Loucy (cell line): Measurements from ENCODE around the gene NR1D2.

Source experiments
- H2AFZ ChIP-seq: fragments of 200-600 bp; sonication (generic); 2 replicates; pipeline ENCODE4 v1.6.0; 2016; ENCODE audit warnings: antibody characterized with exemption, mild to moderate bottlenecking, low read length, moderate library complexity
- H3F3A ChIP-seq: fragments of 200-600 bp; 2 replicates; pipeline ENCODE4 v1.6.0; 2016; ENCODE audit warnings: antibody characterized with exemption, low read depth, mild to moderate bottlenecking
- H3K27me3 ChIP-seq: fragments of 200-600 bp; sonication (generic); 2 replicates; pipeline ENCODE4 v1.6.1; 2014; ENCODE audit warnings: low read length, mild to moderate bottlenecking; ENCODE audit not compliant: insufficient read depth, poor library complexity, severe bottlenecking
- H3K36me3 ChIP-seq: fragments of 200-600 bp; sonication (generic); 2 replicates; pipeline ENCODE4 v1.6.1; 2016; ENCODE audit warnings: low read length; ENCODE audit not compliant: insufficient read depth
- H3K4me1 ChIP-seq: fragments of 200-600 bp; sonication (generic); 2 replicates; pipeline ENCODE4 v1.5.1; 2014; ENCODE audit warnings: low read length, mild to moderate bottlenecking; ENCODE audit not compliant: insufficient read depth, poor library complexity, severe bottlenecking
- H3K4me2 ChIP-seq: fragments of 200-600 bp; sonication (generic); 2 replicates; pipeline ENCODE4 v1.6.0; 2014; ENCODE audit warnings: antibody characterized with exemption, low read length, low read depth, mild to moderate bottlenecking; ENCODE audit not compliant: poor library complexity, severe bottlenecking
- H3K4me3 ChIP-seq: fragments of 200-600 bp; sonication (generic); 2 replicates; pipeline ENCODE4 v1.5.1; 2014; ENCODE audit warnings: low read length, mild to moderate bottlenecking, mixed read lengths; ENCODE audit not compliant: poor library complexity, severe bottlenecking
- H3K79me2 ChIP-seq: fragments of 200-600 bp; sonication (generic); 2 replicates; pipeline ENCODE4 v1.6.1; 2014; ENCODE audit warnings: low read length; ENCODE audit not compliant: insufficient read depth
- H3K9ac ChIP-seq: fragments of 200-600 bp; sonication (generic); 2 replicates; pipeline ENCODE4 v1.6.0; 2014; ENCODE audit warnings: mild to moderate bottlenecking, low read depth, low read length, moderate library complexity; ENCODE audit not compliant: poor library complexity, severe bottlenecking
- H3K9me2 ChIP-seq: fragments of 200-600 bp; sonication (generic); replicated peaks from 2 replicates; pipeline ENCODE4 v1.6.1; 2016; ENCODE audit warnings: low read depth, low read length, mixed read lengths
- H3K9me3 ChIP-seq: fragments of 200-600 bp; sonication (generic); 2 replicates; pipeline ENCODE4 v1.6.1; 2014; ENCODE audit warnings: mild to moderate bottlenecking, antibody characterized with exemption, low read length, low read depth; ENCODE audit not compliant: insufficient read depth
- H4K20me1 ChIP-seq: fragments of 200-600 bp; sonication (generic); 2 replicates; pipeline ENCODE4 v1.6.0; 2014; ENCODE audit warnings: antibody characterized with exemption, low read length, mild to moderate bottlenecking; ENCODE audit not compliant: insufficient read depth, poor library complexity, severe bottlenecking
- EZH2phosphoT487 ChIP-seq: fragments of 200-600 bp; IDR thresholded peaks from 2 replicates; pipeline ENCODE4 v1.6.1; 2018; ENCODE audit warnings: antibody characterized with exemption, mild to moderate bottlenecking, moderate library complexity, borderline replicate concordance
- TF ChIP-seq, protein P1 (sequence below): fragments of 200-600 bp; sonication (generic); conservative IDR thresholded peaks from 2 replicates; pipeline ENCODE4 v1.5.1; 2014; ENCODE audit warnings: mild to moderate bottlenecking, antibody characterized with exemption, low read length

The NR1D2 gene

DNA sequence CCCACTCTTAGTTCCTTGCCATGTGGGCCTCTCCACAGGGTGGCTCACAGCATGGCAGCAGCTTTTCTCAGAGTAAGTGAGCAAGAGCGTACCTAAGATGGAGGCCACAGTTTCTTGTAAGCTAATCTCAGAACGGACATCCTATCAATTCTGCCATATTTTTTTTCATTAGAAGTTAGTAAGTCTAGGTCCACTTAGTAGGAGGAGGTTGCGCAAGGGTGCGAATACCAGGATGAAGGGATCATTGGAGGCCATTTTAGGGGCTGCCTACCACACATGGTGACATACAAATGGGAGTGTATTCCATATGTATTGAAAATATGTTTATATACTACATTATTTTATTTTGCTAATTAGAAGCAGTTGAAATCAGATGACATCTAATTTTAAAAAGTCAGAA lies 31.5 kb downstream of the NR1D2 start:
- Histone ChIP-seq H3K9me2 (no peaks in the 10 kb centered on the region), H4K20me1 (no peaks in the 10 kb centered on the region), H3F3A (no peaks in the 10 kb centered on the region), H2AFZ (no peak overlapping the region), H3K27me3 (no peaks in the 10 kb centered on the region), H3K4me3 (no peak overlapping the region), H3K9ac (no peak overlapping the region), H3K9me3 (no peaks in the 10 kb centered on the region), H3K36me3 (peaks cover 14% of the 10 kb centered on the region; the same call in 1 of the 2 replicates), H3K4me2 (no peak overlapping the region), H3K4me1 (no peaks in the 10 kb centered on the region), H3K79me2 (no peaks in the 10 kb centered on the region)
- no peak for TF ChIP-seq EZH2phosphoT487
- TF ChIP-seq, protein P1, sequence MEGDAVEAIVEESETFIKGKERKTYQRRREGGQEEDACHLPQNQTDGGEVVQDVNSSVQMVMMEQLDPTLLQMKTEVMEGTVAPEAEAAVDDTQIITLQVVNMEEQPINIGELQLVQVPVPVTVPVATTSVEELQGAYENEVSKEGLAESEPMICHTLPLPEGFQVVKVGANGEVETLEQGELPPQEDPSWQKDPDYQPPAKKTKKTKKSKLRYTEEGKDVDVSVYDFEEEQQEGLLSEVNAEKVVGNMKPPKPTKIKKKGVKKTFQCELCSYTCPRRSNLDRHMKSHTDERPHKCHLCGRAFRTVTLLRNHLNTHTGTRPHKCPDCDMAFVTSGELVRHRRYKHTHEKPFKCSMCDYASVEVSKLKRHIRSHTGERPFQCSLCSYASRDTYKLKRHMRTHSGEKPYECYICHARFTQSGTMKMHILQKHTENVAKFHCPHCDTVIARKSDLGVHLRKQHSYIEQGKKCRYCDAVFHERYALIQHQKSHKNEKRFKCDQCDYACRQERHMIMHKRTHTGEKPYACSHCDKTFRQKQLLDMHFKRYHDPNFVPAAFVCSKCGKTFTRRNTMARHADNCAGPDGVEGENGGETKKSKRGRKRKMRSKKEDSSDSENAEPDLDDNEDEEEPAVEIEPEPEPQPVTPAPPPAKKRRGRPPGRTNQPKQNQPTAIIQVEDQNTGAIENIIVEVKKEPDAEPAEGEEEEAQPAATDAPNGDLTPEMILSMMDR, result no peak

DNA sequence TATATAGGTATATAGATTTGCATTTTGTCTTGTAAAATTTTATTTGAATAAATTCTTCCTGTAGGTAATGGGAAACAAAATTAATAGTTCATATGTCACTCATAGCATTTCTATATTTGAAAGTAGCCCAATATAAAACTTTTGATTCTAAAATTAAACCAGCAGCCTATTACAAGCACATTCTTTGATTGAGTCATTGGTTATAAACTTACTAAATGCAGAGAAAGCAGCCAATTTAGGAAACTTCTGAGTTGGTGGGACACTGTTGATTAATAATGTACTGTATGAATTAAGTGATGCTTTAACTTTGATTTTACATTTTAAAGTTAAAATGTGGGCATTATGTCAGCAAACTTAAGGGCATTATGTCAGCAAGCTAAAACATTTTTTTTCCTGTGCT lies 34.5 kb downstream of the NR1D2 start:
- no peak overlapping the region for H3K4me2 ChIP-seq
- H3K4me1 ChIP-seq, result no peaks in the 10 kb centered on the region
- H3K27me3 ChIP-seq, result no peaks in the 10 kb centered on the region
- H2AFZ ChIP-seq, result no peak overlapping the region
- H3K9me2 ChIP-seq, result no peaks in the 10 kb centered on the region
- H3K4me3 ChIP-seq, result no peak overlapping the region
- no peaks in the 10 kb centered on the region for H3F3A ChIP-seq
- peaks cover 14% of the 10 kb centered on the region; the same call in 1 of the 2 replicates for H3K36me3 ChIP-seq
- no peak overlapping the region for H3K9ac ChIP-seq
- no peaks in the 10 kb centered on the region for H3K9me3 ChIP-seq
- H3K79me2 ChIP-seq, result no peaks in the 10 kb centered on the region
- TF ChIP-seq EZH2phosphoT487, result no peak
- no peaks in the 10 kb centered on the region for H4K20me1 ChIP-seq

DNA sequence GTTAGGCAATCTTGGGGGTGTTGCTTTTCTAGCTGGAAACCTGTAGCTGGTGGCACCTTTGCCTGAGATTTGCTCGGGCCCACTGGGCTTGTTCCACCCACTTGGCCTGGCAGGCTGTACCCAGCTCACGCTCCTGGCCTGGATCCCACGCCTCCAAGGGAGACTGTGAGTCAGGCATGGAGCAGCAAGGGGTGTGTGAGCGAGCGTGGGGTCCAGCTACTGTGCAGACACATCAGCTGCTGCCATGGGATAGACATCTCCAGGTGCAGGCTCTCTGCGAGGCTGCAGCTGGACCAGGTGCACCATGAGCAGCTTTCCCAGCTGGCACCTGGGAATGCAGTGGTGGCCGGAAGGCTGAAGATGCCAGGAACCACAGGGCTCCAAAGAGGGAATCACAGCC lies 36.0 kb downstream of the NR1D2 start:
- Histone ChIP-seq H3K9me3 (no peaks in the 10 kb centered on the region), H3K9me2 (no peaks in the 10 kb centered on the region)

DNA sequence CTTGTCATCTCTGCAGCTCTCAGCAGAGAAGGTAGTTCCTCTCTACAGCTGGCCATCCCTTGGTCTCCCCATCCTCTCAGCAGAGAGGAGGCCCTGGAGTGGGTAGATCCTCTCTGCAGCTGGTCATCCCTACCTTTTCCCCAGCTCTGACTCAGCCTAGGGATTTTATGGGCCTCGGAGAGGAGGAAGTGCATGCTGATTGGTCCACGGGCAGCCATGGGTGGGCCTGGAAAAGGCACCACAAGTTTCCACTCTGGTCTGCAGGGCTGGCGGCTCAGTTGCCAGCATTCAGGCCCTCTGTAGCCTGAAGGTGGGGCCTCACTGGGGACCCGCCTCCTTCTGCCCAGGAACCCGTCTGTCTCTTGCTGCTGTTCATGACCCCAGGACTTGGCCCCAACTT lies 36.9 kb downstream of the NR1D2 start:
- H3K4me2 ChIP-seq, result no peak overlapping the region
- H3K4me3 ChIP-seq, result no peak overlapping the region
- no peak overlapping the region for H3K9ac ChIP-seq
- no peaks in the 10 kb centered on the region for H3K4me1 ChIP-seq
- no peaks in the 10 kb centered on the region for H3K79me2 ChIP-seq
- H3K27me3 ChIP-seq, result no peaks in the 10 kb centered on the region
- no peaks in the 10 kb centered on the region for H3K9me3 ChIP-seq
- H2AFZ ChIP-seq, result no peak overlapping the region
- TF ChIP-seq EZH2phosphoT487, result no peak
- TF ChIP-seq, protein P1, result no peak
- peaks cover 8% of the 10 kb centered on the region; the same call in 1 of the 2 replicates for H3K36me3 ChIP-seq
- H3F3A ChIP-seq, result no peaks in the 10 kb centered on the region
- H4K20me1 ChIP-seq, result no peaks in the 10 kb centered on the region
- no peaks in the 10 kb centered on the region for H3K9me2 ChIP-seq

More for the DNA sequence above, 36.0 kb downstream of the NR1D2 start:
- no peak overlapping the region for H3K9ac ChIP-seq
- no peaks in the 10 kb centered on the region for H3K79me2 ChIP-seq
- TF ChIP-seq, protein P1, result no peak
- no peaks in the 10 kb centered on the region for H4K20me1 ChIP-seq
- peaks cover 13% of the 10 kb centered on the region; the same call in 1 of the 2 replicates for H3K36me3 ChIP-seq
- H2AFZ ChIP-seq, result no peak overlapping the region
- no peaks in the 10 kb centered on the region for H3K27me3 ChIP-seq
- no peak overlapping the region for H3K4me2 ChIP-seq
- H3K4me1 ChIP-seq, result no peaks in the 10 kb centered on the region
- no peaks in the 10 kb centered on the region for H3F3A ChIP-seq
- H3K4me3 ChIP-seq, result no peak overlapping the region
